ENCODE measurements around the gene TRA2B. TPM values are rescaled to one million over a fixed set of nuclear protein-coding genes. Genes with fewer than 3 reads are reported as not detected.

Gene TRA2B
- total RNA-seq, 2 experiments from 2014 or later: 549 to 585 TPM

DNA sequence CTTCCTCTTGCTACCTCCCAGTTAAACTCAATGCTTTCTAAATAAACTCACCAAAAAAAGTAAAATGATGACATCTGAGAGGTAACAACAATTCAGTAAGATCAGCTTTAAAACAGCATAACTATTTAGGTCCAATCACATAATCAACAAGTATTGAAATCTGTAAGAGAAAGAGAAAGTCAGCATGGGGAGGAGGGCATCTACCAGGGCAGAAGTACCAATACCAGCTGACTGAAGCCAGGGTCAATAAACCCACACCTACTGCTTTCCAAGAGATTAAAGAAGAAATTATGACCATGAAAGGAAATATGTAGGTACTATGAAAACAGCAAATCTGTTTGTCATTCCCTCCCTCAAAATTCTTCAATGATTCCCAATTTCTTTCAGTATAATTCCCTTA, 70.8 kb downstream of the TRA2B start:
- ATAC-seq (ENCODE audit: poor library complexity) (no peak), DNase-seq (no peak)
- no peaks in the 10 kb centered on the region for H3K9me3 Mint-ChIP-seq
- intact Hi-C loops (cut with DNase I, micrococcal nuclease): no loop called here
- H3K4me1 Mint-ChIP-seq (ENCODE audit: low read depth): no peaks in the 10 kb centered on the region
- Histone ChIP-seq H3K9me3 (ENCODE audit: control insufficient read depth in 1 of 2, insufficient read depth in 1 of 2, low read length in 2 of 2) (no peaks in the 10 kb centered on the region), H3K27me3 (ENCODE audit: control insufficient read depth in 1 of 2, insufficient read depth in 2 of 2, low read length in 2 of 2) (no peaks in the 10 kb centered on the region), H3K4me1 (ENCODE audit: insufficient read depth, low read length) (no peaks in the 10 kb centered on the region), H3K27ac (ENCODE audit: low read depth in 1 of 2, low read length in 2 of 2) (no peak overlapping the region), H3K4me3 (ENCODE audit: low read length) (no peak overlapping the region), H3K36me3 (ENCODE audit: insufficient read depth, low read length) (no peaks in the 10 kb centered on the region)
- no peaks in the 10 kb centered on the region for H3K36me3 Mint-ChIP-seq (ENCODE audit: low read depth)
- TF ChIP-seq, protein P1, sequence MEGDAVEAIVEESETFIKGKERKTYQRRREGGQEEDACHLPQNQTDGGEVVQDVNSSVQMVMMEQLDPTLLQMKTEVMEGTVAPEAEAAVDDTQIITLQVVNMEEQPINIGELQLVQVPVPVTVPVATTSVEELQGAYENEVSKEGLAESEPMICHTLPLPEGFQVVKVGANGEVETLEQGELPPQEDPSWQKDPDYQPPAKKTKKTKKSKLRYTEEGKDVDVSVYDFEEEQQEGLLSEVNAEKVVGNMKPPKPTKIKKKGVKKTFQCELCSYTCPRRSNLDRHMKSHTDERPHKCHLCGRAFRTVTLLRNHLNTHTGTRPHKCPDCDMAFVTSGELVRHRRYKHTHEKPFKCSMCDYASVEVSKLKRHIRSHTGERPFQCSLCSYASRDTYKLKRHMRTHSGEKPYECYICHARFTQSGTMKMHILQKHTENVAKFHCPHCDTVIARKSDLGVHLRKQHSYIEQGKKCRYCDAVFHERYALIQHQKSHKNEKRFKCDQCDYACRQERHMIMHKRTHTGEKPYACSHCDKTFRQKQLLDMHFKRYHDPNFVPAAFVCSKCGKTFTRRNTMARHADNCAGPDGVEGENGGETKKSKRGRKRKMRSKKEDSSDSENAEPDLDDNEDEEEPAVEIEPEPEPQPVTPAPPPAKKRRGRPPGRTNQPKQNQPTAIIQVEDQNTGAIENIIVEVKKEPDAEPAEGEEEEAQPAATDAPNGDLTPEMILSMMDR (IDR thresholded peaks at IDR 0.05): no peak
- CTCF ChIA-PET: interaction anchor here (0.5 kb wide), 1 partner anchor 15 kb away, joined by 3 read pairs; no protein-coding TSS in a partner anchor
- peaks cover 8% of the 10 kb centered on the region for H3K27me3 Mint-ChIP-seq
- no peak overlapping the region for H3K4me3 Mint-ChIP-seq
- POLR2A ChIA-PET: no interaction called here
- no peak overlapping the region for H3K27ac Mint-ChIP-seq

DNA sequence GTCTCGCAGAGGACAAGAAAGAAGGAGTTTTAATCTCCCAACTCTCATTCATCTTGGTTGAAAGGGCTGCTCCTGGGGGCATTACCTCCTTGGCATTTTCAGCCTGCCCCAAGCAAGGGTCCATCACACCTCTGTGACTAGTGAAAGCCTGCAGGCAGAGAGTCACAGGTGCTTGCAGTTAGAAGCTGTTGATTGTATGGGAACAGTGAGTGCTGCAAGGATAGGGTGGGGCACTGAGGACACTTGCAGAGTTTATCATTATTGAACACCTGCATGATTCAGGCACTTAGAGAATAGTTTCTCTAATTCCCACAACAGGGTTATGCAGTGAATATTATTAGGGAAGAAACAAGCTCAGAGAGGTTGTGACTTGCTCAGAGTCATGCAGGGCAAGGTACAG, 71.3 kb downstream of the TRA2B start:
- CTCF ChIA-PET: no interaction called here
- H3K36me3 ChIP-seq (ENCODE audit: insufficient read depth, low read length): no peaks in the 10 kb centered on the region

More for the DNA sequence above, 71.3 kb downstream of the TRA2B start:
- POLR2A ChIA-PET: no interaction called here
- H3K9me3 Mint-ChIP-seq: no peaks in the 10 kb centered on the region
- H3K27me3 ChIP-seq (ENCODE audit: control insufficient read depth in 1 of 2, insufficient read depth in 2 of 2, low read length in 2 of 2): no peaks in the 10 kb centered on the region
- DNase-seq: no peak
- intact Hi-C loops (cut with DNase I, micrococcal nuclease): no loop called here
- H3K36me3 Mint-ChIP-seq (ENCODE audit: low read depth): no peaks in the 10 kb centered on the region
- H3K9me3 ChIP-seq (ENCODE audit: control insufficient read depth in 1 of 2, insufficient read depth in 1 of 2, low read length in 2 of 2): no peaks in the 10 kb centered on the region
- no peaks in the 10 kb centered on the region for H3K4me1 ChIP-seq (ENCODE audit: insufficient read depth, low read length)
- ATAC-seq (ENCODE audit: poor library complexity): no peak
- no peaks in the 10 kb centered on the region for H3K4me1 Mint-ChIP-seq (ENCODE audit: low read depth)
- TF ChIP-seq, protein P1 (IDR thresholded peaks at IDR 0.05): no peak
- no peak overlapping the region for H3K27ac Mint-ChIP-seq
- no peak overlapping the region for H3K4me3 ChIP-seq (ENCODE audit: low read length)
- no peak overlapping the region for H3K4me3 Mint-ChIP-seq
- no peak overlapping the region for H3K27ac ChIP-seq (ENCODE audit: low read depth in 1 of 2, low read length in 2 of 2)
- peaks cover 8% of the 10 kb centered on the region for H3K27me3 Mint-ChIP-seq

Other genes with a start within 250 kb of the TRA2B start
- gene IGF2BP2, start 113.0 kb downstream of the TRA2B start, total RNA-seq: under 1 TPM; 0.25 to 0.50 TPM
- gene ETV5, start 171.1 kb upstream of the TRA2B start, total RNA-seq: not detected